ENCODE results near the gene ANGPTL8.

ANGPTL8 gene

DNA sequence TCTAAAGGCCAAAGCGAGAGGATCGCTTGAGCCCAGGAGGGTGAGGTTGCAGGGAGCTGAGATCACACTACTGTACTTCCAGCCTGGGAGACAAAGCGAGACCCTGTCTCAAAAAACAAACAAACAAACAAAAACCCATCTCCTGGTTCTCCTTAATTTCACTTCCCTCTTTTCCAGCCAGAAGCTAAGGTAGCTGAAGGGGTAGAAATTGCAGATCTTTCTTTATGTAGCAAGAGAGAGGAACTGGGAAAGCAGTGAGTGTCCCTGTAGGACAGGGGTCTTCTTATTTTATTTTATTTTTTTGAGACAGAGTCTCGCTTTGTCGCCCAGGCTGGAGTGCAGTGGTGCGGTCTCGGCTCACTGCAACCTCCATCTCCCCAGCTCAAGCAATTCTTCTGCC lies 52.0 kb downstream of the ANGPTL8 start:
- no peak for DNase-seq (ENCODE audit: low read depth in 2 of 2)
